ENCODE measurements around the gene TP73.
A peak's percentile ranks its signal among the peaks of the same experiment; 100 is the strongest.

TP73 gene

DNA sequence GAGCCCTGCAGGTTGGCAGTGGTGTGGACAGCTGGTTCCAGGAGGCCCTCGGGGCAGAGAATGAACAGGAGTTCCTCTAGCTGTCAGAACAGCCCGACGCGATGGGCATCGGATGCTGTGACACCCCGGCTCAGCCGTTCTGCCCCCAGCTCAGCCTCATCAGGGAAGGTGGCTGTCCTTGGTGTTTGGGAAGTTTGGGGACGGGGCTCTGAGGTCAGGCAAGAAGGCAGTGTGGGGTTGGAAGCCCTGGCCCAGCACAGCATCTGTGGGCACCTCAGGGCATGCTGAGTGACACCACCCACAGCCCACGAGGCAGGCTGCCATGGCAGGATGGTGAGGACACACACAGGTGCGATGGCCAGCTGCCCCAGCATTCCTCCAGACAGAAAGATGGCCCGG lies 59.1 kb downstream of the TP73 start:
- DNase-seq: no peak

- no peak for DNase-seq
These were observed 59.6 kb downstream of the TP73 start for GRCh38 chr1:3711780-3712451.

DNA sequence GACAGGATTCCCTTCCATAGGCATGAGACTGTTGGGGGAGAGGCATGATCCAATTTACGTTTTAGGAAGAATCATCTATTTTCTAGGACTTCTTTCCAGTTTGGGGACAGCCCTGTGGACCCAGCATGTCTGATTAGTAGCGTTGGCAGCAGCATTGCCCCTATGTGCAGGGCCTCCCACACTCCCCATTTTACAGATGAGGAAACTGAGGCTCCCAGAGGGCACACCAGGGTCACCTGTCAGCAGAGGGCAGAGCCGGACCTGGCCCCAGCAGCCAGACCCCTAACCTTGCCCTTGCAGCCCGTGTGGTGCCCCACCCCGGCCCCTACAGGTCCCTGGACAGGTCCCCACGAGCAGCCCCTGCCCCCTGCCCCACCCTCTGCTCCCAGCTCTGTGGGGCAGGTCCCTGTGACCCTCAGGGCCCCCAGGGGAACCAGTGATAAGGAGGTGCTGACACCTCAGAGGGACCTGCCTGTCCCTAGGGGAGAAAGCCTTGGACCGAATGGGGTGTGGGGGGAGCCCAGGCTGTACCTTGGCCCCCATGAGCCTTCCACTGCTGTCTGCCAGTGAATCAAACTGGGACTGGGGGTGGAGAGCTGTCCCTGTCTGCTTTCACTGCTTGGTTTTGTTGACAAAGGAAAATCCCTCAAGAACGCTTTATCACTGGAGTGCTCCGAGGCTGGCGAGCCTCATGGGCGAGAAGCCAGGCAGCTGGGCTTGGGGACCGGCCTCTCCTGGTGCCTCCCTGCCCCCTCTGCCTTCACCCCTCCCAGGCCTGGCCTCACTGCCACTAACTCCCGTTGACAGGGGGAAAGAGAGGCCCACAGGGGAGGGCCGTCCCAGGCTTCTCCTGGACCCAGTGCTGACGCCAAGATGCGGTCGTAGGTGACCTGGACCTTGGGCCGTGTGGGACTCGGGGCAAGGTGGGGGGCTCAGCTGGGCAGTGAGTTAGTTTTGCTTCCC lies 60.5 kb downstream of the TP73 start:
- DNase-seq: no peak

DNA sequence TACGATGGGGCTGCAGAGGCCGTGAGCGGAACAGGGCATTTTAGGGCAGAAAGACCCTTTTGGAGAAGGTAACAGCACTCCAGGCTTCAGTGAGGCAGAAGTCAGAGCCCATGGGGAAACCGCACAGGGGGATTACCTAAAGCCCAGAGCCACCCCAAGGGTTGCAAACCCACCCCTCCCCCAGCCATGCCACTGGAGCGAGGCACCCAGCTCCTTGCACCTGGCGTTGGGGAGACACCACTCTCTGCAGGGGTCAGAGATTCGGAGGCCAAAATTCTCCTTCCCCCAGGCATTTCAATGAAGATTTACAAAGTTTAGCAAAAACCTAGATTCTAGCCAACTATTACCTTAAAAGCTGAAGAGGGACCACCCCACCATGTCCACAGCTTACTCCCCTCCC lies 61.5 kb downstream of the TP73 start:
- no peak for DNase-seq

- no peak for DNase-seq
These were observed 62.0 kb downstream of the TP73 start for GRCh38 chr1:3714284-3714741.

- DNase-seq: no peak
These were observed 62.5 kb downstream of the TP73 start for GRCh38 chr1:3714814-3715213.

DNA sequence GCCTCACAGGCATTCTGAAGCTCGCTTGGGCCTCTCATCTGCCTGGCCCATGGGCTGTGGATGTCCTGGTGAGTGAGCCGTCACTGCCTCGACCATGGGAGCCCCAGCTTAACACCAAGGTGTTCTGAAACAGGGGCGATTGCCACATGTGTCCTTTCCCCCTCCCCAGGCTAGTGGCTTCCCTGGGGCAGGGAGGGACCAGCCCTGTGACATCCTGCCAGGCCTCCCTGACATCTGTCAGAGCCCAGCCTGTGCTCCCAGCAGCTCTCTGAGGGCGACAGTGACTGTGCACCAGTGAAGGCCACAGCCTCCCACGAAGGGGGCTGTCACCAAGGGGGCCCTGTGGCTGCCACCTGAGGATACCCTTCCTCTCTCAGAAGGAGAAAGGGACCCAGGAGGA lies 64.0 kb downstream of the TP73 start:
- DNase-seq: no peak

- DNase-seq: no peak
These were observed 64.9 kb downstream of the TP73 start for GRCh38 chr1:3717041-3717714.

- DNase-seq: no peak
These were observed 65.6 kb downstream of the TP73 start for GRCh38 chr1:3717715-3718601.

DNA sequence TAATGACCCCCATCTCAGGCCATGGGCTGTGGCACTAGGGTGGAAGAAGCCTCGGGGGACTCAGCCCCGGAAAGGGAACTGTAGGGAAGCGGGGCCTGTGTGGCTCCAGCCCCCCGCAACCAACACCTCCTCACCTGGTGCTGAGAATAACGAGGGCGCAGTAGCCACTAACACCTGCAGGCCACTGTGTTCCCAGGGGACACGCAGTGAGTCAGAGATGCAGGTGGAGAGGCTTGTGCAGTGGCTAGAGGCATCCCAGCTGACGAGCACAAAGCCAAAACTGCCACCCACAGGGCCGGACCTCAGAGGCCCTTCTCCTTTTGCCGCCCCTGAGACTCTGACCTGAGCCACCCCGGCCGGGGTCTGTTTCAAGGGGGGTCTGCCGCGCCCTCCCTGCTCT lies 66.4 kb downstream of the TP73 start:
- DNase-seq: no peak

DNA sequence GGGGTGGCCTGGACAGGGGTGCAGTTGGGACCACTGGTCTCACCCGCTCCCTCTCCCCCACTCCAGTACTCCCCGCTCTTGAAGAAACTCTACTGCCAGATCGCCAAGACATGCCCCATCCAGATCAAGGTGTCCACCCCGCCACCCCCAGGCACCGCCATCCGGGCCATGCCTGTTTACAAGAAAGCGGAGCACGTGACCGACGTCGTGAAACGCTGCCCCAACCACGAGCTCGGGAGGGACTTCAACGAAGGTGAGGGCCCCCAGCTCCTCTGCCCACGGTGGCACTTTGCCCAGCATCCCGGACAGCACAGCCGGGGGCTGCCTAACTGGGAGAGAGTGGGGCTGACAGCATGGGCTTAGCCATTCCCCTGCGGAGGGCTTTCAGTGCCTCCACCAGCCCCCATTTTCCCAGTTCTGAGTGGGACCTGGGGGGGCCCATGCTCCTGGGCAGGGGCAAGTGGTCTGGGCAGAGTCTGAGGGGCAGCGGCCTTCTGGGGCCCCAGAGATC lies 69.7 kb downstream of the TP73 start:
- DNase-seq: no peak

- DNase-seq: no peak
These were observed 70.5 kb downstream of the TP73 start for GRCh38 chr1:3722846-3723245.

GRCh38 chr1:3724416-3725030 lies 72.2 kb downstream of the TP73 start:
- DNase-seq: peak; percentile 69 to 70

DNA sequence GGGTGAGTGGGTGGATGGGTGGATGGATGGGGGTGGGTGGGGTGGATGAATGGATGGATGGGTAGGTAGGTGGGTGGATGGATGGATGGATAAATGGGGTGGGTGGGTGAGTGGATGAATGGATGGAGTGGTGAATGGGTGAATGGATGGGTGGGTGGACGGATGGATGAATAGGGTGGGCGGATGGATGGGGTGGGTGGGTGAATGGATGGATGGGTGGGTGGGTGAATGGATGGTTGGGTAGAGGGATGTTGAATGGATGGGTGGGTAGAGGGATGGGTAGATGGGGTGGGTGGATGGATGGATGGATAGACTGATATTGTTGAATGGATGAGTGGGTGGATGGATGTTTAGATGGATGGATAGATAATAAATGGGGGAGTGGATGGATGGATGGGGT lies 73.0 kb downstream of the TP73 start:
- DNase-seq: no peak

- no peak for DNase-seq
These were observed 74.9 kb downstream of the TP73 start for GRCh38 chr1:3727042-3727824.

DNA sequence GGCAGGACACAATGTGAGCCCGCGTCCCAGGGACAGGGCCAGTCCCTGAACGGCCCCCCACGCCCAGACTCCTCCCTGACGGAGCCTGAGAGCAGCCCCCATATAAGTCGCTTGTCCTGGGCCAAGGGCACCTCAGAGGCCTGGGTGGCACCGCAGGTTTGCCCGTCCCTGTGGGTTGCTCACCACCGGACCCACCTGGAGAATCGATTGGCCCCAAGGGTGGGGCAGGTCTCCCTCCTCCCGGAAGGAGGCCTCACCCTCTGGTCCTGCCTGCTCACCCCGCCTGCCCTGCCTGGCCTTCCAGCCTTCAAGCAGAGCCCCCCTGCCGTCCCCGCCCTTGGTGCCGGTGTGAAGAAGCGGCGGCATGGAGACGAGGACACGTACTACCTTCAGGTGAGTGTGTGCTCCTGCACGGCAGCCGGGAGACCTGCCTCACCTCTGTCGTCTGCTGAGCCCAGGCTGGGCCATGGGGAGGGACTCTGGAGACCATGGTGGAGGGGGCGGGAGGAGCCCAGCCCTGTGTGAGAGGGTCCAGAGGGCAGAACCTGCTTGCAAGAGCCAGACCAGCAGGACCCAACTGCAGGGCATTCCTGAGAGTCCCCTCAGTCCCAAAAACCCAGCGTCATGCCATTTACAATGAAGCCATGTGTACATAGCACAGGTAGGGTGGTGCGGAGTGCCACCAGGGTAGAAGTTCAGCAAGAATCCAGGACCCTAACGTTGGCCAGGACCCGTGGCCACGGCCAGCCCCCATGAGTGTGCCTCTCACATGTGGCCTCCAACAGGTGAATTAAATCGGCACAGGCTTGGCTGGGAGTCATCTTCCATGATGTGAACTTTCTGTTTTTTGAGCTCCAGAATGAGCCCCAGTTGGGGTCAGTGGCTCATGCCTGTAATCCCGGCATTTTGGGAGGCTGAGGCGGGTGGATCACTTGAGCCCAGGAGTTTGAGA lies 75.8 kb downstream of the TP73 start:
- no peak for DNase-seq

DNA sequence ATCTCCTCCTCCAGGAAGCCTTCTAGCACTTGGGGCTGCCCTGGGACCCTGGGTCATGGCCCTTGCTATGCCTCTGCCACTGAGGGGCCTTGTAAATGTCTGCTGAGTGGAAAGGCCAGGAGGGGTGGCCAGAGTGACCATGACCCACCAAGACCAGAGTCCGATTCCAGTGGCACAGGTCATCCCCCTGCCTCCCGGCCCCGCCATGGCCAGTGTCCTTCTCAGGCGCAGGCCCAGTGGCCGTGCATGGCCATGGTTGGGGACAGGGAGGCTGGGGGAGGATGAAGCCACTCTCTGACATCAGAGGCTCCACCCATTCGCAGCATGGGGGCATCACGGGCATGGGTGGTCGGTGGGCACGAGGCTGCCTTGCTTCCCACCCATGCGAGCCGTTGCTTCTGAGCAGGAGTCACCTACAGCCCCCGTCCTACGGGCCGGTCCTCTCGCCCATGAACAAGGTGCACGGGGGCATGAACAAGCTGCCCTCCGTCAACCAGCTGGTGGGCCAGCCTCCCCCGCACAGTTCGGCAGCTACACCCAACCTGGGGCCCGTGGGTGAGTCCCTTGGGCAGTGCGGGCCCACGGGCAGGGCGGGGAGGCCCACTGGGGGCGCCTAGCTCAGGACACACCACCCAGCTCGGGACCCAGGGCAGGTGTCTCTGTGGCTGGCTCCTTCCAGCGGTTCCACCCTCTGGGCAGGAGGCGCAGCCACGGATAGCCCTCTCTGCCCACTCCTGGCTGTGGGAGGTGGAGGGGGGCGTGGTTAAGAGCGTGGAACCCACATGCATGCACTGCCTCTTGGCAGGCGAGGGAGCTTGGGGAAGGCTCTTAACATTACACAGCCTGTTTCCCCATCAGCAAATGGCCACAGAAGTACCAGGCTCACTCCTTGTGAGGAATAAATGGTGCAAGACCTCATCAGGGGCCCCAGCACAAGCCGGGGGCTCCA lies 77.6 kb downstream of the TP73 start:
- DNase-seq: no peak

GRCh38 chr1:3730543-3731247 lies 78.4 kb downstream of the TP73 start:
- DNase-seq: no peak
